GM10266 (cell line): Measurements from ENCODE around the gene ANOS1.

Experiments
- DNase-seq: peaks from one replicate; pipeline ENCODE4 v3.0.0; 2012; ENCODE audit errors: extremely low spot score
- TF ChIP-seq, protein P1 (sequence below): IDR thresholded peaks from 2 replicates; pipeline ENCODE4 v1.5.1; 2012; ENCODE audit warnings: mild to moderate bottlenecking, low read depth; ENCODE audit not compliant: control insufficient read depth, insufficient read depth; ENCODE audit errors: missing control alignments

ANOS1 gene

DNA sequence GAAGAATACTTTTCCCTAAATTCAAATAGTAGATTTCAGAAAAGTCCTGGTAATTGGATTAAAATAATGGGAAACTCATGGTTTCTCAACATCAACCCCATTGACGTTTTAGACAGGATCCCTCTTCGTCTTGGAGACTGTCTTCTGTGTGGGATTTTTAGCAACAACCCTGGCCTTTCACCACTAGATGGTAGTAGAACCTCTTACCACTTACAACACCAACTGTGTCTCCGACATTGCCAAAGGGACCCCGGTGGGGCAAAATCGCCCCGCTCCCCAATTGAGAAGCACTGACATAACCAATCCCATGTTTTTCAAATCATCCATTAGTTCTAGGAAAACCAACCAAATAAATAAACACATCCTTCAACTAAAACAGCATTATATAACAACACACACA lies 16.9 kb upstream of the ANOS1 start:
- DNase-seq, result no peak
- TF ChIP-seq, protein P1, sequence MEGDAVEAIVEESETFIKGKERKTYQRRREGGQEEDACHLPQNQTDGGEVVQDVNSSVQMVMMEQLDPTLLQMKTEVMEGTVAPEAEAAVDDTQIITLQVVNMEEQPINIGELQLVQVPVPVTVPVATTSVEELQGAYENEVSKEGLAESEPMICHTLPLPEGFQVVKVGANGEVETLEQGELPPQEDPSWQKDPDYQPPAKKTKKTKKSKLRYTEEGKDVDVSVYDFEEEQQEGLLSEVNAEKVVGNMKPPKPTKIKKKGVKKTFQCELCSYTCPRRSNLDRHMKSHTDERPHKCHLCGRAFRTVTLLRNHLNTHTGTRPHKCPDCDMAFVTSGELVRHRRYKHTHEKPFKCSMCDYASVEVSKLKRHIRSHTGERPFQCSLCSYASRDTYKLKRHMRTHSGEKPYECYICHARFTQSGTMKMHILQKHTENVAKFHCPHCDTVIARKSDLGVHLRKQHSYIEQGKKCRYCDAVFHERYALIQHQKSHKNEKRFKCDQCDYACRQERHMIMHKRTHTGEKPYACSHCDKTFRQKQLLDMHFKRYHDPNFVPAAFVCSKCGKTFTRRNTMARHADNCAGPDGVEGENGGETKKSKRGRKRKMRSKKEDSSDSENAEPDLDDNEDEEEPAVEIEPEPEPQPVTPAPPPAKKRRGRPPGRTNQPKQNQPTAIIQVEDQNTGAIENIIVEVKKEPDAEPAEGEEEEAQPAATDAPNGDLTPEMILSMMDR, result peak; percentile 36

DNA sequence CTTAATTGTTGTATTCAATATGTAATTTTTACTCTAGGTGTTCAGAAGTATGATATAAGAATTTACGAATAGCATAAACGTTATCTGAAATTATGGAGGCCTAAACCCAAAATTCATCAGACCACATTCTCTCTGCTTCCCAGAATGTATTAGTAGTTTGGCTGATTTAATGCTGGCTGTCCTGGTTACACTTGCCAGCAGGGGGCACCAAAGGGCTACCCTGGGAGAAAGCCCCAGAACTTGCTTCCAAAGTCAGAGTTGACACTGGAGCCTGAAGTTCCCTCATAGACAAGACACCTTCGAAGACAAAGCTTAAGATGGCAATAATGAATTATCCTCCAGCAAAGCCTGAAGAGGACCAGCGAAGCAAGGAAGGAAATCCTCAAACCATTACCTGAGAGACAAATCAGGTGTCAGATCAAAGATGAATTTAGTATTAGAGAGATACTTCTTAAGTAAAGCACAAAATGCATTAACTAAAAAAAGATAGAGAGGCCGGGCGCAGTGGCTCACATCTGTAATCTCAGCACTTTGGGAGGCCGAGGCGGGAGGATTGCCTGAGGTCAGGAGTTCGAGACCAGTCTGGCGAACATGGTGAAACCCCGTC lies 11.3 kb upstream of the ANOS1 start:
- TF ChIP-seq, protein P1, result peak; percentile 69
- peak; percentile 28 for DNase-seq

DNA sequence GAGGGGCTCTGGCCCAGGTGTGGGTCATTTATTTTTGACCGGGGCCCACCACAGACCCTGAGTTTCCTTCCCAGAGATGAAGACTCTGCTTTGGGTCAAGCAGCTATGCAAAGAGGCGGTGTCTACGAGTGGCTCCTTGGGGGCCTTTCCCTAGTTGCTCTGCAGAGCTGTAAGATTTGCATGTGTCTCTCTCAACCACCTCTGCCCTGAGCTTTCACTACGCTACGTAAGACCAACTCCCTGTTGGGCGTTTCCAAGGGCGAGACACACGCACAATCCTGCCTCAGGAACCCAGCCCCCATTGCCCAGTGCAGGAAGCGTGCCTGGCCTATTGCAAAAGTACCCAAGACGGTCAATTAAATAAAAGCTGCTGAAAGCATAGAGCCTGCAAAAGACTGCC lies 10.0 kb upstream of the ANOS1 start:
- TF ChIP-seq, protein P1, result no peak
- no peak for DNase-seq

DNA sequence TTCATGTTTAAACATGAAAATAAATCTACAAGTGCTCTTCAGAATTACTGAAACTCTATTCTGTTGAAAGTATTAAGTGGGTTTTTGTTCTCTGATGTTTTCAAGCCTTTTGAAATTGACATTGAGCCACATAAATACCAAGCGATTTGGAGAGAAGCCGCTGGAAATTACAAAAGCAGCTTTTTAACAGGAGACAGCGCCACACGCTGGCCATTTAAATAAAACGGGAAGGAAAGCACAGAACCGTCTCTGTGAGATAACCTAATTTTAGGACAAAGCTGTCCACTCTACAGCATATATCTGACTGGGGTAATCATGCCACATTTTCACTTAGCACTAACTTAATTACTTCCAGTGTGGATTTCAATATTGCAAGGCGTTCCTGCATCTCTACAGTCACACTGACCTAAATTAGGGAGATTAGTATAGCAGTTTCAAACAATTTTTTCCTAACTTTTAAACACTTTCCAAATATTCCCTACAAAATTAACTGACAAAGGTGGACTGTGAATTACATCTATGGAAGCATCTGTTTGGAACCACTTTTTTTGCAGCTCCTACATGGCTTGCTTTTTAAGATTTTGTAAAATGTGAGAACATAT lies 6.8 kb upstream of the ANOS1 start:
- TF ChIP-seq, protein P1, result peak; percentile 48
- DNase-seq, result no peak

DNA sequence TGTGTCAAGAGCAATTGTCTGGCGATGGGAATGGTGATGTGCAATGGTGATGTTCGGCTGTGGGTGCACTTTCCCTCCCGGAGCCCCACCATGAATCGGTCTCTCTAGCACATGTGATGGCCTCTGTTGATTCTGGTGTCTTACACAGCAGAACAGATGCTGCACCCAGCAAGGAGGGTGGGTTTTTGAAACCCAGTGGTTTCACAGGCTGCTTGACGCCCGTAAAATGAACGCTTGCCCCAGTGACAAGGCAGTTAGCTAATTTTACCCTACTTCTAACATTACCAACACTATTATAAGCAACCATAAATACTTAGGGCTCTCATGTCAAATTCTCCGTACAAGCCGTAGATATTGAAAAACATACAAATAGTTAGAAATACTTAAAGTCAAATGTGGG lies 5.9 kb upstream of the ANOS1 start:
- TF ChIP-seq, protein P1, result no peak
- DNase-seq, result no peak

DNA sequence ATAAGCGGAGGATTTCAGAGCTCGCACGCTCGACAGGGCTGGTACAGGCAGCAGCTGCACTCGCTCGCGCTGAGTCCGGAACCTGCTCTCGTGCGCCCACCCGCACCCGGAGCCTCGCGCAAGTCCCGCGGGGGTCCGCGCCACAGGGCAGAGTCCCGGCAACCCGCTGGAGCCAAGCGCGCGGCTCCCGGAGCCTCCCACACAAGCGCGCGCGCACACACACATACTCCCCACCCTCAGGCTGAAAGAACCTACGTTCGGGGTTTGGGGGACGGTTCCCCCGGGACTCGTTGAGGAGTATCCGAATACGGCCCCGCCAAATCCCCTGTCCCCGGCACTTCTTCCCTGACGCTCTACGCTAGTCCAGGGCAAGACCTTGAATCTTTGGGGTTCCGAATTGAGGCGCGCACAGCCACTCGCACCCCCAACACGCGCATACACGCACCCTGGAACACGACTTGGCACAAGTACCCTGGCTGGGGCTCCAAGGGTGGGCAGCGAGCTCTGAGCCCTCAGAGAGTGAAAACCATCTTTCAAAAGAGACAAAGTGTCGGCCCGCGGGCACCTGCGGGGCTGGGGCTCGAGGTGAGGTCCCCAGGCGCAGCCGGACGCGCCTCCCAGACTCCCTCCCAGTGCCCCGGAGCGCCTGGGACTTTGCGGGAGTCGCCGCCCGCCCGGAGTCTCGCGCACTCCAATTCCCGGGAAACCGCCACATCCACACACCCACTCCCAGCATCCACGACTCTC lies 952 bp downstream of the ANOS1 start:
- TF ChIP-seq, protein P1, result no peak
- DNase-seq, result no peak

DNA sequence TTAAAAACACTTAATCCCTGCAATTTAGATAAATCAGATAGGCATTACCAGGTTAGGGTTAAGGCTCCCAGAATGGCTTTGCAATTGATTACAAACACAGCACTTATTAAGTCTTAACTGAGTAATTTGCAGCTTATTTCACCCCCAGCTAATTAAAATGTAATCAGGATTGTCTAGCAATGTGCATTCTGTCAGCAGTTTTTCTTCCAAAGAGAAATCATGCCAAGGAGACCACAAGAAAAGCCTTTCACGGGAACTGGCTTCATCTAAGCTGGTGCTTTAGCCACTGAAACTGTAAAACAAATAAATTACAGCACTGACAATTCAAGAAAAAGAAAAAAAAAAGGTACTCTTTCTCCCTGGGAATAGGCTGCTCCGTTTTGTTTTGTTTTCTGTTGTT lies 2.1 kb downstream of the ANOS1 start:
- TF ChIP-seq, protein P1, result no peak
- DNase-seq, result no peak
